ENCODE results near the gene ZNF496.
"Not testable (repeated sequence)": the region's sequence is repeated elsewhere in the genome, so short reads cannot be mapped to it uniquely, and the experiment has no call there.

Gene ZNF496

GRCh38 chr1:247358920-247359319, 27.3 kb upstream of the ZNF496 start:
- DNase-seq = no peak

GRCh38 chr1:247357781-247358211, 26.1 kb upstream of the ZNF496 start:
- no peak for DNase-seq

GRCh38 chr1:247357052-247357780, 25.5 kb upstream of the ZNF496 start:
- DNase-seq = no peak

GRCh38 chr1:247355160-247355559, 23.5 kb upstream of the ZNF496 start:
- DNase-seq = not testable (repeated sequence)

- no peak for DNase-seq
These were observed 20.5 kb upstream of the ZNF496 start for GRCh38 chr1:247352175-247352574.

- no peak for DNase-seq
These were observed 18.9 kb upstream of the ZNF496 start for GRCh38 chr1:247350587-247350986.

- no peak for DNase-seq
These were observed 16.0 kb upstream of the ZNF496 start for GRCh38 chr1:247347477-247348222.

GRCh38 chr1:247345881-247346280, 14.2 kb upstream of the ZNF496 start:
- DNase-seq = no peak

- no peak for DNase-seq
These were observed 12.1 kb upstream of the ZNF496 start for GRCh38 chr1:247343801-247344200.

- DNase-seq = no peak
These were observed 7.1 kb upstream of the ZNF496 start for GRCh38 chr1:247338723-247339275.

- DNase-seq = no peak
These were observed 6.3 kb upstream of the ZNF496 start for GRCh38 chr1:247337961-247338360.

GRCh38 chr1:247337250-247337746, 5.6 kb upstream of the ZNF496 start:
- DNase-seq = no peak

GRCh38 chr1:247336390-247336789, 4.7 kb upstream of the ZNF496 start:
- no peak for DNase-seq

- DNase-seq = no peak
These were observed 4.2 kb upstream of the ZNF496 start for GRCh38 chr1:247335882-247336281.

- DNase-seq = no peak
These were observed 2.9 kb upstream of the ZNF496 start for GRCh38 chr1:247334378-247335133.

GRCh38 chr1:247332623-247333361, 1.1 kb upstream of the ZNF496 start:
- DNase-seq = no peak

- no peak for DNase-seq
These were observed 552 bp upstream of the ZNF496 start for GRCh38 chr1:247332215-247332622.

GRCh38 chr1:247331172-247331524, 519 bp downstream of the ZNF496 start:
- no peak for DNase-seq

- DNase-seq = no peak
These were observed 1.0 kb downstream of the ZNF496 start for GRCh38 chr1:247330548-247331171.

- no peak for DNase-seq
These were observed 2.5 kb downstream of the ZNF496 start for GRCh38 chr1:247329097-247329617.

GRCh38 chr1:247328311-247328710, 3.4 kb downstream of the ZNF496 start:
- DNase-seq = no peak

Measured in NCI-H1417 treated with DMSO at 0.1 percent for 48 hours (cell line).